NOMO-1 treated with dmso at 0.1 percent for 144 hours (cell line): Measurements from ENCODE around the gene ABHD15.

Experiments used
- DNase-seq: peaks from one replicate; lab custom pipeline; 2025; ENCODE audit not compliant: unreplicated experiment; lab: John Stamatoyannopoulos, UW

Gene ABHD15

GRCh38 chr17:29544066-29544465 is 22.8 kb downstream of the ABHD15 start:
- no peak for DNase-seq

DNA sequence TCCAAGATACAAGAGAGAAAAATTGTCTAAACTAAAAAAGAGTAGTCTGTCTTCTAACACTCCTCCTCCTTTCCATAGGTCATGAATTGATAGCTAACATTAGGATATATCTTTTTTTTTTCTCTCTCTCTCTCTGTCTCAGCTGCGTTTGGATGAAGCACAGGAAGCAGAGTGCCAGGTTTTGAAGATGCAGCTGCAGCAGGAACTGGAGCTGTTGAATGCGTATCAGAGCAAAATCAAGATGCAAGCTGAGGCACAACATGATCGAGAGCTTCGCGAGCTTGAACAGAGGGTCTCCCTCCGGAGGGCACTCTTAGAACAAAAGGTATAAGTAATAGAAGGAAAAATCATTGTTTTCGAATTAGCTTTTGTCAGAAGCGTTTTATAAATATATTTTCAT is 32.9 kb downstream of the ABHD15 start:
- no peak for DNase-seq

GRCh38 chr17:29526322-29526721 is 40.5 kb downstream of the ABHD15 start:
- no peak for DNase-seq

DNA sequence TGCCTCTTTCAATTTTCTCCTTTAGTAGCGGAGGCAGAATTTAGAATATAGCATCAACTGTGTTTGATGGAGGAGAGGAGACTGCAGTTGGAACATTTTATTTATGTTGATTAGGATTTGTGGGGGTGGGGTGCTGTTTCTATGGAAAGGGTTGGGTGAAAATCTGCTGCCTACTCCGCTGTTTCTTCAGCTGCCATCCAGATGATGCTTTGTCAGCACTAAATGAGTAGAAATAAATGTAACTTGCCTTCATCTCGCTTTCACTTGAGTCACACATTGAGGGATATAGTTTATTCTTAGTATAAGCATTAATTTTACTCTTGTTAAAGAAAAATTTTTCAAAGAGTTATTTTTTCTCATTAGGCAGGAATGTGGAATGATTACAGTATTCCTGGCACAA is 42.1 kb downstream of the ABHD15 start:
- DNase-seq, result no peak

DNA sequence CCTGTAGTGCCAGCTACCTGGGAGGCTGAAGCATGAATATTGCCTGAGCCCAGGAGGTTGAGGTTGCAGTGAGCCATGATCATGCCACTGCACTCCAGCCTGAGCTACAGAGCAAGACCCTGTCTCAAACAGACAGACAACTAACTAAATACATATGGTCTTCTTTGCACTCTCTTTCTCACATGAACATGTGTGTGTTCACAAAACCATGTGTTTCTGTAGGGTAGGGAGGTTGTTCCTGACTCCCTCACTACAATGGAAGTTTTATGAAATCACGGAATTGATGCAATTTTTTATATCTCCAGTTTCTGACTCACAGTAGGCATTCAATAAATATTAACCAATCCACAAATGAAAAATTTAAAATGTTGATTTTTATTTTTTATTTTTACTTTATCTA is 48.5 kb downstream of the ABHD15 start:
- no peak for DNase-seq

DNA sequence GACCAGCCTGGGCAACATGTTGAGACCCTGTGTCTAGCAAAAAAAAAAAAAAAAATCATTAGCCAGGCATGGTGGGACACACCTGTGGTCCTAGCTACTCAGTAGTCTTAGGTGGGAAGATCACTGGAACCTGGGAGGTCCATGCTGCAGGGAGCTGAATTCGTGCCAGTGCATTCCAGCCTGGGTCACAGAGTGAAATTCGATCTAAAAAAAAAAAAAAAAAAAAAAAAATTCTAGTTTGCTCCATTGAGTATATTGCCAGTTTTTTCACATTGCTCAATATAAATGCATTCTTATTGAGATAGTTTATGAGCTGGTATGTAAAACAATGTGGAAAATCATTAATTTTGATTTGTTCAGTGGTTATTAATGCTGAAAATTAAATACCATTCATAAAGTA is 52.0 kb downstream of the ABHD15 start:
- no peak for DNase-seq

- DNase-seq, result no peak
Observed at GRCh38 chr17:29510953-29511352, 55.9 kb downstream of the ABHD15 start.
